DOHH2 (cell line): ENCODE results near the gene KRT12.

ENCODE experiments used
- EZH2phosphoT487 ChIP-seq: fragments of 200-600 bp; sonication (generic); IDR thresholded peaks from 2 replicates; pipeline ENCODE4 v1.6.1; 2017; ENCODE audit warnings: borderline replicate concordance, mild to moderate bottlenecking, antibody characterized with exemption, low read length, moderate library complexity, mixed read lengths
- TF ChIP-seq, protein P1 (sequence below): fragments of 200-600 bp; sonication (generic); IDR thresholded peaks from one replicate; pipeline ENCODE4 v1.5.1; 2014; ENCODE audit warnings: antibody characterized with exemption, mild to moderate bottlenecking, low read depth, low read length; ENCODE audit not compliant: poor library complexity, severe bottlenecking

GRCh38 chr17:40849723-40850122 is 17.3 kb downstream of the KRT12 start:
- TF ChIP-seq, protein P1, sequence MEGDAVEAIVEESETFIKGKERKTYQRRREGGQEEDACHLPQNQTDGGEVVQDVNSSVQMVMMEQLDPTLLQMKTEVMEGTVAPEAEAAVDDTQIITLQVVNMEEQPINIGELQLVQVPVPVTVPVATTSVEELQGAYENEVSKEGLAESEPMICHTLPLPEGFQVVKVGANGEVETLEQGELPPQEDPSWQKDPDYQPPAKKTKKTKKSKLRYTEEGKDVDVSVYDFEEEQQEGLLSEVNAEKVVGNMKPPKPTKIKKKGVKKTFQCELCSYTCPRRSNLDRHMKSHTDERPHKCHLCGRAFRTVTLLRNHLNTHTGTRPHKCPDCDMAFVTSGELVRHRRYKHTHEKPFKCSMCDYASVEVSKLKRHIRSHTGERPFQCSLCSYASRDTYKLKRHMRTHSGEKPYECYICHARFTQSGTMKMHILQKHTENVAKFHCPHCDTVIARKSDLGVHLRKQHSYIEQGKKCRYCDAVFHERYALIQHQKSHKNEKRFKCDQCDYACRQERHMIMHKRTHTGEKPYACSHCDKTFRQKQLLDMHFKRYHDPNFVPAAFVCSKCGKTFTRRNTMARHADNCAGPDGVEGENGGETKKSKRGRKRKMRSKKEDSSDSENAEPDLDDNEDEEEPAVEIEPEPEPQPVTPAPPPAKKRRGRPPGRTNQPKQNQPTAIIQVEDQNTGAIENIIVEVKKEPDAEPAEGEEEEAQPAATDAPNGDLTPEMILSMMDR = no peak
- no peak for TF ChIP-seq EZH2phosphoT487
